IPS-15b (cell line): ENCODE results near the gene DSE.
"Not testable (repeated sequence)": the region's sequence is repeated elsewhere in the genome, so short reads cannot be mapped to it uniquely, and the experiment has no call there.

Source experiments
- H3K27me3 ChIP-seq: one replicate; pipeline ENCODE4 v1.6.1; 2013; ENCODE audit warnings: low read length; ENCODE audit not compliant: control insufficient read depth, insufficient read depth
- H3K36me3 ChIP-seq: one replicate; pipeline ENCODE4 v1.6.1; 2013; ENCODE audit warnings: low read length; ENCODE audit not compliant: control insufficient read depth, insufficient read depth
- H3K4me1 ChIP-seq: one replicate; pipeline ENCODE4 v1.6.1; 2013; ENCODE audit warnings: mild to moderate bottlenecking, low read length; ENCODE audit not compliant: control insufficient read depth, insufficient read depth
- H3K4me3 ChIP-seq: one replicate; pipeline ENCODE4 v1.5.1; 2013; ENCODE audit warnings: low read depth, low read length
- H3K9ac ChIP-seq: one replicate; pipeline ENCODE4 v1.6.1; 2013; ENCODE audit warnings: low read depth, mild to moderate bottlenecking, low read length
- H3K9me3 ChIP-seq: one replicate; pipeline ENCODE4 v1.6.1; 2013; ENCODE audit warnings: mild to moderate bottlenecking, low read length; ENCODE audit not compliant: control insufficient read depth, insufficient read depth

DSE gene

GRCh38 chr6:116335612-116336215 is 35.0 kb upstream of the DSE start:
- no peak overlapping the region for H3K9ac ChIP-seq
- no peaks in the 10 kb centered on the region for H3K9me3 ChIP-seq
- H3K27me3 ChIP-seq, result no peaks in the 10 kb centered on the region
- no peak overlapping the region for H3K4me3 ChIP-seq
- no peaks in the 10 kb centered on the region for H3K36me3 ChIP-seq
- no peaks in the 10 kb centered on the region for H3K4me1 ChIP-seq

- H3K4me1 ChIP-seq, result no peaks in the 10 kb centered on the region
- no peaks in the 10 kb centered on the region for H3K36me3 ChIP-seq
- H3K9me3 ChIP-seq, result no peaks in the 10 kb centered on the region
- H3K27me3 ChIP-seq, result no peaks in the 10 kb centered on the region
- no peak overlapping the region for H3K4me3 ChIP-seq
- no peak overlapping the region for H3K9ac ChIP-seq
Measured at GRCh38 chr6:116338943-116339342, 31.8 kb upstream of the DSE start.

DNA sequence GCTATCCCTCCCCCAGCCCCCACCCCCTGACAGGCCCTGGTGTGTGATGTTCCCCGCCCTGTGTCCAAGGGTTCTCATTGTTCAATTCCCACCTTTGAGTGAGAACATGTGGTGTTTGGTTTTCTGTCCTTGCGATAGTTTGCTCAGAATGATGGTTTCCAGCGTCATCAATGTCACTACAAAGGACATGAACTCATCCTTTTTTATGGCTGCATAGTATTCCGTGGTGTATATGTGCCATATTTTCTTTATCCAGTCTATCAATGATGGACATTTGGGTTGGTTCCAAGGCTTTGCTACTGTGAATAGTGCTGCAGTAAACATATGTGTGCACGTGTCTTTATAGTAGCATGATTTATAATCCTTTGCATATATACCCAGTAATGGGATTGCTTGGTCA is 30.1 kb upstream of the DSE start:
- H3K4me3 ChIP-seq, H3K9ac ChIP-seq, H3K9me3 ChIP-seq, H3K36me3 ChIP-seq, H3K27me3 ChIP-seq, H3K4me1 ChIP-seq: not testable (repeated sequence)

- H3K9ac ChIP-seq, result no peak overlapping the region
- no peaks in the 10 kb centered on the region for H3K36me3 ChIP-seq
- no peaks in the 10 kb centered on the region for H3K9me3 ChIP-seq
- no peak overlapping the region for H3K4me3 ChIP-seq
- no peaks in the 10 kb centered on the region for H3K27me3 ChIP-seq
- H3K4me1 ChIP-seq, result no peaks in the 10 kb centered on the region
Measured at GRCh38 chr6:116349216-116349615, 21.5 kb upstream of the DSE start.

DNA sequence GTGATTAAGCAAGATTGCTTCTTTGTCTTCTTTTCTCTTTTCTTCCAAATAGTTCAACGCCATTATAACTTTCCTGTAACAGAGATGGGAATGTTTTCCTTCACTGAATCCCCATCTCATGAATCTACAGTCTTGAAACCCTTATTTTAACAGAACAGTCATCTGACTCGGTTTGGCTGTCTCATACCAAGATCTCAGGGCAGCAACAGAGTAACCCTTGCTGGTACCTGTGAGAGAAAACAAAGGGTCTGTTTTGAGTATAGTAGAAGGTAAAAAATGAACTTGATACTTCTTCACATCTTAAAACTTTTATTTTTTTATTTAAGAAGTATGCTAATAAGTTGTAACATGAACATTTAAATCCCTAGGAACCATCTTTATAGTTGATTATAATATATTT is 19.6 kb upstream of the DSE start:
- H3K27me3 ChIP-seq, result no peaks in the 10 kb centered on the region
- no peak overlapping the region for H3K9ac ChIP-seq
- no peaks in the 10 kb centered on the region for H3K36me3 ChIP-seq
- H3K4me3 ChIP-seq, result no peak overlapping the region
- H3K9me3 ChIP-seq, result no peaks in the 10 kb centered on the region
- H3K4me1 ChIP-seq, result no peaks in the 10 kb centered on the region

GRCh38 chr6:116352515-116353471 is 18.0 kb upstream of the DSE start:
- H3K36me3 ChIP-seq, result no peaks in the 10 kb centered on the region
- H3K9ac ChIP-seq, result no peak overlapping the region
- no peaks in the 10 kb centered on the region for H3K4me1 ChIP-seq
- no peak overlapping the region for H3K4me3 ChIP-seq
- H3K9me3 ChIP-seq, result no peaks in the 10 kb centered on the region
- no peaks in the 10 kb centered on the region for H3K27me3 ChIP-seq

DNA sequence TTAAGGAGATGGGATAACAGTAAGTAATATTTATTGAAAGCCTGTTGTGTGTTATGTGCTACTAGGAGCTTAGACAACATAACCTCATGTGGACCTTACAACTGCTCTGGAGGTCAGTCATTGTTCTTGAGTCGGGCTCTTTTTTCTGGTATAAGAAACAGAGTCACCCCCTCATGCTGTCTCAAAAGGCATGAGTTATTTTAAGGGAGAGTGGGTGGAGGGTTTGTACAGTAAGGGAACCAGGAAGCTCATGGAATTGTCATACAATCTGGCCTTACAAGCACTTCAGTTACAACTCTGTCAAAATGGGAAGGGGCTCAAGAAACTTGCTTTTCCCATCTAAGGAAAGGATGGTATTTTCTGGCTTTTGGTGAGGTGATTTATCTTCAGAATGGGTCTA is 16.5 kb upstream of the DSE start:
- no peaks in the 10 kb centered on the region for H3K36me3 ChIP-seq
- no peak overlapping the region for H3K9ac ChIP-seq
- no peaks in the 10 kb centered on the region for H3K4me1 ChIP-seq
- H3K27me3 ChIP-seq, result no peaks in the 10 kb centered on the region
- H3K9me3 ChIP-seq, result no peaks in the 10 kb centered on the region
- no peak overlapping the region for H3K4me3 ChIP-seq

GRCh38 chr6:116355796-116356195 is 15.0 kb upstream of the DSE start:
- Histone ChIP-seq H3K9me3 (no peaks in the 10 kb centered on the region), H3K27me3 (no peaks in the 10 kb centered on the region), H3K9ac (no peak overlapping the region), H3K4me1 (no peaks in the 10 kb centered on the region), H3K36me3 (no peaks in the 10 kb centered on the region), H3K4me3 (no peak overlapping the region)

GRCh38 chr6:116359131-116359530 is 11.6 kb upstream of the DSE start:
- H3K4me3 ChIP-seq, result no peak overlapping the region
- H3K4me1 ChIP-seq, result no peaks in the 10 kb centered on the region
- H3K36me3 ChIP-seq, result no peaks in the 10 kb centered on the region
- H3K9ac ChIP-seq, result no peak overlapping the region
- H3K9me3 ChIP-seq, result no peaks in the 10 kb centered on the region
- H3K27me3 ChIP-seq, result no peaks in the 10 kb centered on the region

GRCh38 chr6:116359835-116360234 is 10.9 kb upstream of the DSE start:
- no peaks in the 10 kb centered on the region for H3K36me3 ChIP-seq
- no peaks in the 10 kb centered on the region for H3K9me3 ChIP-seq
- H3K4me1 ChIP-seq, result no peaks in the 10 kb centered on the region
- no peaks in the 10 kb centered on the region for H3K27me3 ChIP-seq
- H3K9ac ChIP-seq, result no peak overlapping the region
- no peak overlapping the region for H3K4me3 ChIP-seq

- Histone ChIP-seq H3K36me3 (no peaks in the 10 kb centered on the region), H3K27me3 (no peaks in the 10 kb centered on the region), H3K4me1 (no peaks in the 10 kb centered on the region), H3K9me3 (no peaks in the 10 kb centered on the region), H3K4me3 (no peak overlapping the region), H3K9ac (no peak overlapping the region)
Measured at GRCh38 chr6:116362276-116362675, 8.5 kb upstream of the DSE start.

GRCh38 chr6:116363759-116364158 is 7.0 kb upstream of the DSE start:
- H3K9ac ChIP-seq, result no peak overlapping the region
- H3K4me3 ChIP-seq, result no peak overlapping the region
- H3K9me3 ChIP-seq, result no peaks in the 10 kb centered on the region
- no peaks in the 10 kb centered on the region for H3K36me3 ChIP-seq
- H3K27me3 ChIP-seq, result no peaks in the 10 kb centered on the region
- H3K4me1 ChIP-seq, result no peaks in the 10 kb centered on the region
